Neural progenitor cell (in vitro differentiated cells): ENCODE data around the gene PPP2R1B. TPM values are rescaled to one million over a fixed set of nuclear protein-coding genes. Genes with fewer than 3 reads are reported as not detected.

Source experiments
- DNase-seq: peaks from one replicate; pipeline ENCODE4 v3.0.0-alpha.2; 2016; ENCODE audit warnings: low spot score
- H2AFZ ChIP-seq: fragments of 200-600 bp; sonication (generic); replicated peaks from 2 replicates; pipeline ENCODE4 v1.6.1; 2016; ENCODE audit warnings: antibody characterized with exemption
- H3F3A ChIP-seq: fragments of 200-600 bp; sonication (generic); 2 replicates; pipeline ENCODE4 v1.6.1; 2016; ENCODE audit warnings: antibody characterized with exemption, low read depth
- H3K27ac ChIP-seq: fragments of 200-600 bp; sonication (generic); 2 replicates; pipeline ENCODE4 v1.5.1; 2016; ENCODE audit warnings: mild to moderate bottlenecking
- H3K27me3 ChIP-seq: fragments of 200-600 bp; sonication (generic); 2 replicates; pipeline ENCODE4 v1.6.1; 2016; ENCODE audit warnings: mild to moderate bottlenecking, moderate library complexity
- H3K36me3 ChIP-seq: fragments of 200-600 bp; sonication (generic); 2 replicates; pipeline ENCODE4 v1.5.1; 2016
- H3K4me1 ChIP-seq: fragments of 200-600 bp; sonication (generic); 2 replicates; pipeline ENCODE4 v1.6.1; 2016; ENCODE audit warnings: mixed run types
- H3K4me2 ChIP-seq: fragments of 200-600 bp; sonication (generic); 2 replicates; pipeline ENCODE4 v1.6.1; 2016
- H3K4me3 ChIP-seq: fragments of 200-600 bp; sonication (generic); 2 replicates; pipeline ENCODE4 v1.5.1; 2016
- H3K79me2 ChIP-seq: fragments of 200-600 bp; sonication (generic); 2 replicates; pipeline ENCODE4 v1.6.1; 2016; ENCODE audit warnings: low read depth
- H3K9ac ChIP-seq: fragments of 200-600 bp; sonication (generic); 2 replicates; pipeline ENCODE4 v1.6.1; 2016
- H3K9me3 ChIP-seq: fragments of 200-600 bp; sonication (generic); 2 replicates; pipeline ENCODE4 v1.5.1; 2016; ENCODE audit warnings: low read depth
- H4K20me1 ChIP-seq: fragments of 200-600 bp; sonication (generic); 2 replicates; pipeline ENCODE4 v1.6.1; 2016; ENCODE audit warnings: low read depth
- H3K27ac Mint-ChIP-seq: 3 replicates; pipeline ENCODE4 v1.8.0; 2021; ENCODE audit warnings: mixed read lengths
- H3K27me3 Mint-ChIP-seq: 2 replicates; pipeline ENCODE4 v1.8.0; 2022; ENCODE audit warnings: low read depth, mild to moderate bottlenecking, inconsistent platforms, moderate library complexity, mixed read lengths; ENCODE audit not compliant: insufficient read depth
- H3K36me3 Mint-ChIP-seq: 3 replicates; pipeline ENCODE4 v1.8.0; 2021; ENCODE audit warnings: mixed read lengths
- H3K4me1 Mint-ChIP-seq: 3 replicates; pipeline ENCODE4 v1.8.0; 2021; ENCODE audit warnings: mixed read lengths
- H3K4me3 Mint-ChIP-seq: 3 replicates; pipeline ENCODE4 v1.8.0; 2021; ENCODE audit warnings: mild to moderate bottlenecking, moderate library complexity, mixed read lengths
- H3K9me3 Mint-ChIP-seq: 3 replicates; pipeline ENCODE4 v1.8.0; 2020; ENCODE audit warnings: mixed read lengths
- CTCF ChIP-seq: fragments of 200-600 bp; sonication (generic); IDR thresholded peaks from 2 replicates; pipeline ENCODE4 v1.5.1; 2017; ENCODE audit warnings: antibody characterized with exemption, mild to moderate bottlenecking
- EZH2 ChIP-seq: fragments of 200-600 bp; sonication (generic); IDR thresholded peaks from 2 replicates; pipeline ENCODE4 v1.6.1; 2017; ENCODE audit warnings: antibody characterized with exemption, mild to moderate bottlenecking, moderate library complexity
- EZH2phosphoT487 ChIP-seq: fragments of 200-600 bp; sonication (generic); IDR thresholded peaks from 2 replicates; pipeline ENCODE4 v1.6.1; 2017; ENCODE audit warnings: antibody characterized with exemption
- total RNA-seq: library from RNA; depleted of rRNA; stranded (reverse); fragments of >200 nt; gene quantifications from 2 replicates; pipeline ENCODE4 v1.2.3, GENCODE V29; 2015; ENCODE audit warnings: low replicate concordance

The PPP2R1B gene
- total RNA-seq, 1 donor from 2014 or later = 68.4 TPM

- TF ChIP-seq CTCF (no peak), EZH2 (no peak), EZH2phosphoT487 (no peak)
- no peaks in the 10 kb centered on the region for H3K27me3 Mint-ChIP-seq
- Histone ChIP-seq H3K4me2 (no peak overlapping the region), H3K4me3 (no peak overlapping the region), H3F3A (no peaks in the 10 kb centered on the region), H3K27ac (no peak overlapping the region), H3K27me3 (no peaks in the 10 kb centered on the region), H3K9ac (no peak overlapping the region), H3K9me3 (no peaks in the 10 kb centered on the region), H2AFZ (no peak overlapping the region), H3K36me3 (no peaks in the 10 kb centered on the region), H3K4me1 (no peaks in the 10 kb centered on the region), H4K20me1 (no peaks in the 10 kb centered on the region), H3K79me2 (no peaks in the 10 kb centered on the region)
- H3K9me3 Mint-ChIP-seq = no peaks in the 10 kb centered on the region
- no peak overlapping the region for H3K4me3 Mint-ChIP-seq
- H3K36me3 Mint-ChIP-seq = peaks cover 25% of the 10 kb centered on the region
- H3K27ac Mint-ChIP-seq = no peak overlapping the region
- H3K4me1 Mint-ChIP-seq = no peaks in the 10 kb centered on the region
- no peak for DNase-seq
These were observed 62.6 kb downstream of the PPP2R1B start for GRCh38 chr11:111703576-111703975.

GRCh38 chr11:111702623-111703022 lies 63.6 kb downstream of the PPP2R1B start:
- DNase-seq = no peak
- H4K20me1 ChIP-seq = no peaks in the 10 kb centered on the region
- H3K27me3 ChIP-seq = no peaks in the 10 kb centered on the region
- H3K4me3 Mint-ChIP-seq = no peak overlapping the region
- no peaks in the 10 kb centered on the region for H3K36me3 ChIP-seq
- H3K9me3 ChIP-seq = no peaks in the 10 kb centered on the region
- peaks cover 22% of the 10 kb centered on the region for H3K36me3 Mint-ChIP-seq
- no peak overlapping the region for H3K27ac Mint-ChIP-seq
- TF ChIP-seq CTCF (no peak), EZH2phosphoT487 (no peak), EZH2 (no peak)
- H3K27ac ChIP-seq = no peak overlapping the region
- no peaks in the 10 kb centered on the region for H3K4me1 ChIP-seq
- no peaks in the 10 kb centered on the region for H3K27me3 Mint-ChIP-seq
- H2AFZ ChIP-seq = no peak overlapping the region
- H3K9ac ChIP-seq = no peak overlapping the region
- H3F3A ChIP-seq = no peaks in the 10 kb centered on the region
- H3K4me1 Mint-ChIP-seq = no peaks in the 10 kb centered on the region
- H3K4me2 ChIP-seq = no peak overlapping the region
- H3K79me2 ChIP-seq = no peaks in the 10 kb centered on the region
- H3K4me3 ChIP-seq = no peak overlapping the region
- no peaks in the 10 kb centered on the region for H3K9me3 Mint-ChIP-seq

- H3K9ac ChIP-seq = no peak overlapping the region
- no peak overlapping the region for H3K27ac ChIP-seq
- Mint-ChIP-seq H3K27me3 (no peaks in the 10 kb centered on the region), H3K36me3 (peaks cover 8% of the 10 kb centered on the region), H3K4me3 (no peak overlapping the region), H3K27ac (no peak overlapping the region), H3K4me1 (peaks cover 5% of the 10 kb centered on the region), H3K9me3 (no peaks in the 10 kb centered on the region)
- TF ChIP-seq EZH2phosphoT487 (no peak), CTCF (no peak)
- H3K27me3 ChIP-seq = no peaks in the 10 kb centered on the region
- DNase-seq = no peak
- H3K36me3 ChIP-seq = no peaks in the 10 kb centered on the region
- H3K79me2 ChIP-seq = no peaks in the 10 kb centered on the region
- H3K4me2 ChIP-seq = no peak overlapping the region
- H2AFZ ChIP-seq = no peak overlapping the region
- H3K9me3 ChIP-seq = no peaks in the 10 kb centered on the region
- H3K4me3 ChIP-seq = no peak overlapping the region
- no peaks in the 10 kb centered on the region for H3F3A ChIP-seq
- no peaks in the 10 kb centered on the region for H3K4me1 ChIP-seq
- no peaks in the 10 kb centered on the region for H4K20me1 ChIP-seq
These were observed 66.0 kb downstream of the PPP2R1B start for GRCh38 chr11:111700162-111700561.
